Islet precursor cell (in vitro differentiated cells): ENCODE results near the gene CDC27.
"Not testable (repeated sequence)": the region's sequence is repeated elsewhere in the genome, so short reads cannot be mapped to it uniquely, and the experiment has no call there.

Experiments used
- DNase-seq: peaks from one replicate; pipeline ENCODE4 v3.0.0-alpha.2; 2018

The CDC27 gene

DNA sequence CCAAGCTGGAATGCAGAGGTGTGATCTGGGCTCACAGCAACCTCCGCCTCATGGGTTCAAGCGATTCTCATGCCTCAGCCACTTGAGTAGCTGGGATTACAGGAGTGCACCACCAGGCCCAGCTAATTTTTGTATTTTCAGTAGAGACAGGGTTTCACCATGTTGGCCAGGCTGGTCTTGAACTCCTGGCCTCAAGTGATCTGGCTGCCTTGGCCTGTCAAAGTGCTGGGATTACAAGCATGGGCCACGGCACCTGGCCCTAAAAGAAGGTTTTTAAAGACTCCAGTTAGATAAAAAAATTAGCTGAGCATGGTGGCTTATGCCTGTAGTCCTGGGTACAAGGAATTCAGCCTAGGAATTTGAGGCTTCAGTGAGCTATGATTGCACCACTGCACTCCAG, 62.3 kb downstream of the CDC27 start:
- not testable (repeated sequence) for DNase-seq

- DNase-seq, result not testable (repeated sequence)
Measured at GRCh38 chr17:47123262-47123661, 65.8 kb downstream of the CDC27 start.

DNA sequence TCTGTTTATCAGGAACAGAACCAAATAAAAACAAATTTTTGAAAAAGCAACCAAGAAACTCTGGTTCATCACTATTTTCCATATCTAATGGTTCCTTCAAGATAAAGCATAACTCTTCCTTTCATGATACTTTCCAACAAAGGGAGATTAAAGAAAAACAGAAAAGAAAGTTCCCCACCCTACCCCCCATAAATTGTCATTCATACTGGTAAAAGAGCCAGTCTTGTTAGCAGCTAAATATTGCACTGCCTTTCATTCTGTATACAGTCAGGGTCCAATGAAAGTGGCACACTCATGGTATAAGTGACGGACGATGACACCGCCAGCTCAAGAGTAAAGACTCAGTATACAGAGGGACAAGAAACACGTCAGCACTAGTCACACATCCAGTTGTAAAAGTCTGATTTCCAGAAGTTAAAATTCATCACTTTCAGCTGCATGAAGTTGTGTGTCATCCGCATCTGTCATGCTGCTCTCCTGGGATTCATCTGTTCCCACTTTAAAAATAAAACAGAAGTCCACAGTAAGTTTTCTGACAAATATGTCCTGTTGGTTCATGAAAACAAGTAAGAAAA, 68.5 kb downstream of the CDC27 start:
- no peak for DNase-seq

DNA sequence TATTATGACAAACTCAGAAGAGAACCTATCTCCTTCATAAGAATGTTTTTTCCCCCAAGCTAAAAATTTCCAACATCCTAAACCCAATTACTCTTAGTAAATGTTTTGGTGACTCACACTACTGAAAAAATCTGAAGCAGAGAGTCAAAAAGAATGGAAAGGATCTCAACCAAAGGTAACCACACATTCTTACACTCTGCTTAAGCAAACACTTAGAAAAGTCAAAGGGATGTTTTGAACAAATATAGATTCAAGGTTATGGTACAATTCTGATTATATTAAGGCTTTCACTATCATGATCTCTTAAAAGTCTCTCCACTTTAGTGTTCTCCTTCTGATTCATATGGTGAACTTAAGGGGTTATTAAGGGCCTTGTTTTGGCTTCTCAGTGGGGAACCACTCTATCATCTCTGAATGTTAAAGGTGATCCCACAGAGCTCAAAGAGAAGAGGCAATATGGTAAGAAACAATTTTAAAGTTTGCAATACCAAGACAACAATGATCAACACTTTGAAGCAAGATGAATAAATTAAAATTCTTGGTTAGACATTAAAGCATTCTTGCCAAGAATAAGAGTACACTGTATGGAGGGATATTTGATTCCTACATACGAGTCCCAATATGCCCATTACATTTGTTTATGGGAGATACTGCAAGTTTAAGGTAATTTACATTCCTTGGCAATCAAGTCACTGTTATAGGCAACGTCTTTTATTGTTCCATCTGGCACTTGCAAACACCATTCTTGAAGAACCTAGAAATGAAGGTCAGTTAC, 69.2 kb downstream of the CDC27 start:
- no peak for DNase-seq

- no peak for DNase-seq
Measured at GRCh38 chr17:47117386-47117785, 71.7 kb downstream of the CDC27 start.

DNA sequence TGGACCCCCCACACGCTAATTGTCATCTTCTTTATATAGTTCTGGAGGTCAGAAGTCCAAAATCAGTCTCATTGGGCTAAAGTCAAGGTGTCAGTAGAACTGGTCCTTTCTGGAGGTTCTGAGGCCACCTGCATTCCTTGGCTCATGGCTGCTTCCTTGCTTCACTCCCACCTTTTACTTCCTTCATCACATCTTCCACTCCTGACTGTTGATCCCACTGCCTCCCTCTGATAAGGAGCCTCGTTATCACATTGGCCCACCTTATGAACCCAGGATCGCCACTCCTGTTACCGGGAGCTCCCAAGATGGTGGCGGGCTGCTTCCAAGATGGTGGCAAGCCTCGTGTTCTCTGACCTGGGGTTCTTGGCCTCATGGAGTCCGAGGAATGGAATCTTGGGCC, 83.0 kb downstream of the CDC27 start:
- DNase-seq, result no peak

- DNase-seq, result not testable (repeated sequence)
Measured at GRCh38 chr17:47105246-47105645, 83.8 kb downstream of the CDC27 start.

GRCh38 chr17:47102914-47103313, 86.2 kb downstream of the CDC27 start:
- no peak for DNase-seq

DNA sequence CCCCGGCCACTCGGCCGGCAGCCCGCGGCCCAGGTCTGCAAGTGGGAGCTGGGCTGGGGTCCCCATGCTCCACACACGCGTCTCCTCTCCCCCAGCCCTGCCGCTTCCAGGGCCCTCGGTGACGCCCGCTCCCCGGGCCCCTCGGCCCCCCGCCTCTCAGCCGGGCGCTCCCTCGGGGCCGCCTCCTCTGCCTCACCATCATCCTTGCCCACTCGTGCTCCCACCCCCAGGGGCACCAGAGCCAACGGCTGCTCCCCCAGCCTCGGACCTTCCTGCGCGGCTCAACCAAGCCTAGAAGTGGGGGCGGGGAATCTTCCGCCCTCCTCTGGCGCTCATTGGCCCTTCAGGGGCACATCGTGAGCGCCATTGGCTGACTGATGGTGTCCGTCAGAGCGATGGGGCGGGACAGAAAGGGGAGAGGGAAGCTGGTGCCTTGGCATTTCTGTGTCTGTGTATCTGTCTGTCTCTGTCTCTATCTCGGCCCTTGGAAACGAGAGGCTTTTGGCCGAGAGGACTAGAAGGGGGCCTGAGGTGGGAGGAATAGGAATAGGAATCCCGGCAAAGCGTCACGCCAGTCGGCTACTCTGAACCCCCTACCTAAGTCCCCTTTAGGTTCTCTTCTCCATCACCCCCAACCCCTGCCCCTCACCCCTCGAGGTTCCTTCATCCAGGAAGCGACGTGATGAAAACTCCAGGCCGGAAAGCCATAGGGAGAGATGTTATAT, 88.9 kb downstream of the CDC27 start:
- peak; percentile 96 for DNase-seq

- no peak for DNase-seq
Measured at GRCh38 chr17:47099451-47099986, 89.6 kb downstream of the CDC27 start.

- DNase-seq, result peak; percentile 39
Measured at GRCh38 chr17:47096343-47096742, 92.8 kb downstream of the CDC27 start.

- no peak for DNase-seq
Measured at GRCh38 chr17:47095268-47095667, 93.8 kb downstream of the CDC27 start.

DNA sequence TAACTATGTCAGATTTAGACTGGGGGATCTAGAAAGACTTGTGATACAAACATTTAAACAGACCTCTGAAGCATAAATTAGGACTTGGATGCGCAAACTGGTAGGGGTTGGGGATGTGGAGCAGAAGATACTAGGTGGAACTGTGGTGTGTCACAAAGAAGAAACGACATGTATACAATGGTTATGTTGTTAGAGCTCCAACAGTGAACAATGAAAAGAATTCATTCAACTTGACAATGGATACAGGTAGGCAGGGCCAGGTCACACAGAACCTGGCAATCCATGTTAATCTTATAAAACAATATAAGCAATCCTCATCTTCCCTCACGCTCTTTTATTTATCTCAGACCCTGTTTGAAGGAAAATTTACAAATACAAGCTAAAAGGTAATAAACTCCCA, 102.0 kb downstream of the CDC27 start:
- DNase-seq, result no peak

DNA sequence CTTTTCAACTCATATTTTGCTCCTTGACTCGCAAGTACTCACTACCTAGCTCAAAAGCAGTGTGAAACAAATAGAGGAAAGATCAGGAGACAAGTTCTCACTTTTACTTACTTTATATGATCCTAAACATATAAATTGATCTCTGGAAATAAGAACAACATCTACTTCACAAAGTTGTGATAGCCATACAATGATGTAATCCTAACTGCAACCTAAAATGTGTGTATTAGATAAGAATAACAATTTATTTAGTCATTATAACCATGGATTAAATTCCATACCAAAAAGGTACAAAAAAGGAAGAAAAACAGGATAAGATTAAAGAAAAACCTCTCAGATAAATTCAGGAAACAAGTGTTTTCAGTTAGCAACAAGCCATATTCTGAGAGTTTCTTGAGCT, 103.4 kb downstream of the CDC27 start:
- no peak for DNase-seq

GRCh38 chr17:47078801-47079200, 110.3 kb downstream of the CDC27 start:
- DNase-seq, result no peak

DNA sequence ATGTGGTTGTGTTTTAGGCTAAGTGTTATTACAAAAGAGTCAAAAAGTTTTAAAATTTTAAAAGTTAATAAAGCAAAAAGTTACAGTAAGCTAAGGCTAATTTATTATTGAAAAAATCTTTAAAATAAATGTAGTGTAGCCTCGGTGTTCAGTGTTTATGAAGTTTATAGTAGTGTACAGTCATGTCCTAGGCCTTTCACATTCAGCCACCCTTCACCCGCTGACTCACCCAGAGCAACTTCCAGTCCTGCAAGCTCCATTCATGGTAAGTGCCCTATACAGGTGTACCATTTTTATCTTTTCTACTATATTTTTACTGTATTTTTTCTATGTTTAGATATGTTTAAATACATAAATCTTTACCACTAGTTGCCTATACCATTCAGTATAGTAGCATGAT, 111.5 kb downstream of the CDC27 start:
- no peak for DNase-seq

DNA sequence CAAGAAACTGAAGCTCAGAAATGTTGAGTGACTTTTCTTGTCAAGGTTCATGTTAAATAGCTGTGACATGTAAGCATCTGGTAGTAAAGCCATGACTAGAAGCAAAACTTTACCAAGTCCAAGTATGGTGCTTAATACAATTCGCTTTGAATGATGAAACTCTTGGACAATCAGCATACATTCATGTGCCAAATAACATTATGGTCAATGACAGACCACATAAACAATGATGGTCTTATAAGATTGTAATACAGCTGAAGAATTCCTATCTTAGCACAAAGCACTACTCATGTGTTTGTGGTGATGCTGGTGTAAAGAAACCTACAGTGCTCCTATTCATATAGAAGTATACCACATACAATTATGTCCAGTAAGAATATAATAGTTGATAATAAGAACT, 112.9 kb downstream of the CDC27 start:
- no peak for DNase-seq

DNA sequence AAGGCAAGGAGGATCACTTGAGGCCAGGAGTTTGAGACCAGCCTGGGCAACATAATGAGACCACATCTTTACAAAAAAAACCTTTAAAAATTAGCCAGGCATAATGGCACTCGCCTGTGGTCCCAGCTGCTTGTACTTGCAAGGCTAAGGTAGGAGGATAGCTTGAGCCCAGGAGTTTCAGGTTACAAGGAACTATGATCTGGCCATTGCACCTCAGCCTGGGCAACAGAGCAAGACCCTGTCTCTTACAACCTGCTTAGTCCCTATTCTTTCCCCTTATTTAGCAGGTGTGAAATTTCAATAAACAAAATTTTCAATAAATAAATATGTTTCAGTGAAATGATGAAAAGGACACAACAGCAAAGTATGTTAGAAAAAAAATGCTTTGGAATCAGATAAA, 114.7 kb downstream of the CDC27 start:
- not testable (repeated sequence) for DNase-seq

GRCh38 chr17:47073629-47074028, 115.5 kb downstream of the CDC27 start:
- DNase-seq, result not testable (repeated sequence)

DNA sequence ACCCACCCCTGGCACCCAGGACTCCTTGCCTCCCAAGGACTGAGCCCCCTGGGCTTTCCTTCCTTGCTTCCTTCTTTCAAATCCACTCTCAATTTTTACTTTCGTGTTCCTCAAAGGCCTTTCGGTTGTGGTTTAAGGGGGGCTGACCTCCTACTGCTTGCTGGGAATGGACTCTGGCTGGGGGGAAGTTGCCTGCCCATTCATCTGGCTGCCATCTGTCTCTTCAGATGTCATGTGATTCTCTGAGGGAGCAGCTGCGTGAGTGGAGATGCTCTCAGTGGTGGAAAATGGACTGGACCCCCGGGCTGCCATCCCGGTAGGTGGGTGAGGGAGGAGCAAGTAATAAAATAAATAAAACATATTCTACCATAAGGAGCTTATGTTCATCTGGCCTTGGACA, 116.2 kb downstream of the CDC27 start:
- DNase-seq, result no peak

- not testable (repeated sequence) for DNase-seq
Measured at GRCh38 chr17:47071171-47071570, 117.9 kb downstream of the CDC27 start.

DNA sequence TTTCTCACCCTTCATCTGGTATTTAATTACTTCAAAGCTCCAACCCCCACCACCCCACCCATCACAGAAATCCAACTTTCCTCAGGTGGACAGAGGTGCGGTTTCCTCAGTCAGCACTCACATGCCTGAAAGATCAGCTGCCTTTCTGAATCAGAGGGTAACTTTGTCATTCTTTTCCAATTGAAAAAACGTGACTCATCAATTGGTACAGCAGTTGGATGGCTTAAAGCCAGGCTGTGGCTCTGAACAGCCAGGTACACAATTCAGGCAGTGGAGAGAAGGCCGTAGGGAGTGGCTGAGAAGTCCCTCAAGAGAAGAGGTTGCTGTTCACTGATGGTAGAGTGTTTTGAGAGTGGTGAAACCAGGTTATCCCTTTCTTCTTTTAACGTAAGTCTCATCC, 118.8 kb downstream of the CDC27 start:
- DNase-seq, result not testable (repeated sequence)
